HepG2 (cell line): ENCODE data around the gene SLC17A3.

Experiments
- GABPB1 ChIP-seq: IDR thresholded peaks from 2 replicates; pipeline ENCODE4 v1.6.1; 2016; ENCODE audit warnings: mild to moderate bottlenecking, missing genetic modification reagents, moderate library complexity, missing compliant biosample characterization
- KLF13 ChIP-seq: sonication (generic); formaldehyde crosslinking; IDR thresholded peaks from 2 replicates; pipeline ENCODE4 v1.4.0; 2020; ENCODE audit warnings: mild to moderate bottlenecking, missing genetic modification reagents
- KLF9 ChIP-seq: IDR thresholded peaks from 2 replicates; pipeline ENCODE4 v1.6.1; 2016; ENCODE audit warnings: low read depth
- ZFYVE20 ChIP-seq: sonication (generic); formaldehyde crosslinking; IDR thresholded peaks from 2 replicates; pipeline ENCODE4 v1.8.0; 2023; ENCODE audit warnings: low read depth, mild to moderate bottlenecking, moderate library complexity, missing genetic modification reagents, borderline replicate concordance
- TF ChIP-seq, protein P1 (sequence below): sonication (generic); formaldehyde crosslinking; IDR thresholded peaks from 2 replicates; pipeline ENCODE4 v1.5.0; 2020; ENCODE audit warnings: mild to moderate bottlenecking, missing genetic modification reagents, moderate library complexity

DNA sequence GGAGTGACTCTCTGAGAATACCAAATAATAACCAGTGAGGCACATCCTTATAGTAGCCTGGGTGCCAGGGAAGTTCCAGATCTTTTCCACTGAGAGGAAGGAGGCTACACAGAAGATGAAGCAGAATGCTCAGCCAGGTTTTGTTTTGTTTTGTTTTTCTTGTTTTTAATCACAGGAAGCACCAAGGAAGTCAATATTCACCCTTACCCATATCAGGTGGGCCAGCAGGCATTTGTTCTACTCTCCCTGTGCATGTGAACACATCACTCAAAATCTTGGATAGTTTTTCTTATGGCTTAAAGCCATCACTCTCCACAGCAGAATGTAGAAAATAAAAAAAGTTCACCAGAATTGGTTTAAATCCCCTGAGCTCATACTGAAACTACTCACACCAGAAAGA, 52.7 kb downstream of the SLC17A3 start:
- TF ChIP-seq, protein P1, sequence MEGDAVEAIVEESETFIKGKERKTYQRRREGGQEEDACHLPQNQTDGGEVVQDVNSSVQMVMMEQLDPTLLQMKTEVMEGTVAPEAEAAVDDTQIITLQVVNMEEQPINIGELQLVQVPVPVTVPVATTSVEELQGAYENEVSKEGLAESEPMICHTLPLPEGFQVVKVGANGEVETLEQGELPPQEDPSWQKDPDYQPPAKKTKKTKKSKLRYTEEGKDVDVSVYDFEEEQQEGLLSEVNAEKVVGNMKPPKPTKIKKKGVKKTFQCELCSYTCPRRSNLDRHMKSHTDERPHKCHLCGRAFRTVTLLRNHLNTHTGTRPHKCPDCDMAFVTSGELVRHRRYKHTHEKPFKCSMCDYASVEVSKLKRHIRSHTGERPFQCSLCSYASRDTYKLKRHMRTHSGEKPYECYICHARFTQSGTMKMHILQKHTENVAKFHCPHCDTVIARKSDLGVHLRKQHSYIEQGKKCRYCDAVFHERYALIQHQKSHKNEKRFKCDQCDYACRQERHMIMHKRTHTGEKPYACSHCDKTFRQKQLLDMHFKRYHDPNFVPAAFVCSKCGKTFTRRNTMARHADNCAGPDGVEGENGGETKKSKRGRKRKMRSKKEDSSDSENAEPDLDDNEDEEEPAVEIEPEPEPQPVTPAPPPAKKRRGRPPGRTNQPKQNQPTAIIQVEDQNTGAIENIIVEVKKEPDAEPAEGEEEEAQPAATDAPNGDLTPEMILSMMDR (CRISPR knock-in tag), result no peak
- TF ChIP-seq KLF9 (CRISPR knock-in tag) (no peak), GABPB1 (CRISPR knock-in tag) (no peak), ZFYVE20 (no peak), KLF13 (no peak)
